ENCODE measurements around the gene HUWE1. TPM values are rescaled to one million over a fixed set of nuclear protein-coding genes. Genes with fewer than 3 reads are reported as not detected.

The HUWE1 gene
- total RNA-seq, 2 experiments from 2014 or later = 376 to 384 TPM

- ChIA-PET CTCF (no interaction called here), POLR2A (no interaction called here)
- Mint-ChIP-seq H3K4me3 (no peak overlapping the region), H3K36me3 (ENCODE audit: low read depth) (peaks cover 7% of the 10 kb centered on the region), H3K4me1 (ENCODE audit: low read depth) (peaks cover 7% of the 10 kb centered on the region), H3K9me3 (no peaks in the 10 kb centered on the region), H3K27me3 (no peaks in the 10 kb centered on the region), H3K27ac (no peak overlapping the region)
- intact Hi-C loops (cut with micrococcal nuclease) = no loop called here
- ATAC-seq (no peak), DNase-seq (no peak)
- TF ChIP-seq CTCF (IDR thresholded peaks at IDR 0.05) = no peak
Observed at GRCh38 chrX:53688300-53688699, 1.8 kb upstream of the HUWE1 start.

- no peak for ATAC-seq
- TF ChIP-seq CTCF (IDR thresholded peaks at IDR 0.05) = no peak
- Mint-ChIP-seq H3K4me3 (peak overlapping the region; percentile 94), H3K4me1 (ENCODE audit: low read depth) (peaks cover 13% of the 10 kb centered on the region), H3K27ac (peak overlapping the region; percentile 94), H3K27me3 (no peaks in the 10 kb centered on the region), H3K9me3 (no peaks in the 10 kb centered on the region), H3K36me3 (ENCODE audit: low read depth) (peaks cover 25% of the 10 kb centered on the region)
- intact Hi-C loops (cut with micrococcal nuclease) = no loop called here
- ChIA-PET POLR2A (interaction anchor here (1.0 to 2.8 kb wide), 7 partner anchors 9 to 357 kb away, joined by 3 to 52 read pairs (median 4); no protein-coding TSS in a partner anchor), CTCF (interaction anchor here (1.0 kb wide), 1 partner anchor 146 kb away, joined by 4 read pairs; no protein-coding TSS in a partner anchor)
- DNase-seq = no peak
Observed at GRCh38 chrX:53685711-53686110, 808 bp downstream of the HUWE1 start.

DNA sequence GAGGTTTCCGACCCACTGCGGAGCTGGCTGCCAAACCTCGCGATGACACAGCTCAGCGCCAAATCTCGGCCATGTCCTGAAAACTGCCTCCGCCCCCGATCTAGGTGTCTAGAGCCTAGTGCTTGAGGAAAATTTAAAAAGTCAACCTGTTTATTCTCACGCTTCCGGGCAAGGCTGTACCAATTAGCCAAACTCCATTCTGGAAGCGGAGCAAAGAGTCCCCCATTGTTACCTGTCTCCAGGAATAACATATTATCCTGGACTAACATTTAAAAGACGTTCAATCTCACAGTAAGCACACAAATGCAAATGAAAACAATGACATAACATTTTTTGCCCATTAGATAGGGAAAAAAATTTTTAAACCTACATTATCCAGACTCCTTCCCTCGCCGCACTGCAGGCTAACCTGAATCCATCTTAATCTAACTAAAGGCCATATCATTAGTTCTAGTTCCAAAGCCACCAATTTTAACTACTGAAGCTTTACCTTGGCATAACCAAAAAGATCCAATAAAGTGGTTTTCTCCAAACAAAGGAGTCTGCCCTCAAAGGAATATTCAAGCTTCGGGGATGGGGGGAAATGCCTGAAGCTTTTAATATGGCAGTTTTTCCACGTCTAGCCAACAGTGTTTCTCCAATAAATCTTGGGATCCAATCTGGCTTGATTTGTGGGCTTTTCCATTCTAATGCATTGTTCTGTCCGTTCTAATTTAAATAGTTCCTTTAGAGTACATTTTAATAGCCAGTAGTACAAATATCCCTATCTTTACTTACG is 1.9 kb downstream of the HUWE1 start:
- H3K27me3 Mint-ChIP-seq = no peaks in the 10 kb centered on the region
- H3K4me3 Mint-ChIP-seq = peak overlapping the region; percentile 94
- TF ChIP-seq CTCF (IDR thresholded peaks at IDR 0.05) = no peak
- DNase-seq (no peak), ATAC-seq (no peak)
- H3K9me3 Mint-ChIP-seq = no peaks in the 10 kb centered on the region
- POLR2A ChIA-PET = interaction anchor here (0.6 to 3.3 kb wide), 6 partner anchors 15 to 359 kb away, joined by 3 to 58 read pairs (median 4); partner anchors contain the start of gene PHF8
- peaks cover 23% of the 10 kb centered on the region for H3K4me1 Mint-ChIP-seq (ENCODE audit: low read depth)
- H3K36me3 Mint-ChIP-seq (ENCODE audit: low read depth) = peaks cover 35% of the 10 kb centered on the region
- CTCF ChIA-PET = interaction anchor here (1.0 kb wide), 1 partner anchor 30 kb away, joined by 5 read pairs; no protein-coding TSS in a partner anchor
- intact Hi-C loops (cut with micrococcal nuclease) = loop anchor here (1.0 to 5.0 kb wide), 2 partner anchors 30 to 148 kb away; no protein-coding TSS in a partner anchor
- peak overlapping the region; percentile 94 for H3K27ac Mint-ChIP-seq

GRCh38 chrX:53683556-53684414 is 2.7 kb downstream of the HUWE1 start:
- ChIA-PET CTCF (interaction anchor here (1.0 kb wide), 1 partner anchor 31 kb away, joined by 5 read pairs; no protein-coding TSS in a partner anchor), POLR2A (interaction anchor here (0.6 to 3.3 kb wide), 10 partner anchors 10 to 487 kb away, joined by 3 to 58 read pairs (median 3); partner anchors contain the start of gene PHF8)
- peak overlapping the region; percentile 94 for H3K4me3 Mint-ChIP-seq
- TF ChIP-seq CTCF (IDR thresholded peaks at IDR 0.05) = no peak
- H3K36me3 Mint-ChIP-seq (ENCODE audit: low read depth) = peaks cover 41% of the 10 kb centered on the region
- intact Hi-C loops (cut with micrococcal nuclease) = loop anchor here (1.0 to 5.0 kb wide), 2 partner anchors 31 to 149 kb away; no protein-coding TSS in a partner anchor
- H3K9me3 Mint-ChIP-seq = no peaks in the 10 kb centered on the region
- peaks cover 29% of the 10 kb centered on the region for H3K4me1 Mint-ChIP-seq (ENCODE audit: low read depth)
- no peaks in the 10 kb centered on the region for H3K27me3 Mint-ChIP-seq
- ATAC-seq = peak; percentile 78
- peak overlapping the region; percentile 94 for H3K27ac Mint-ChIP-seq
- peak; percentile 95 for DNase-seq
